Hematopoietic multipotent progenitor cell treated with erythropoietin and hydrocortisone succinate and interleukin-3 and kit ligand, for 15 days (in vitro differentiated cells): Measurements from ENCODE around the gene RYR3.

ENCODE experiments used
- DNase-seq: peaks from one replicate; pipeline ENCODE4 v3.0.0-alpha.2; 2015; ENCODE audit warnings: low spot score

RYR3 gene

DNA sequence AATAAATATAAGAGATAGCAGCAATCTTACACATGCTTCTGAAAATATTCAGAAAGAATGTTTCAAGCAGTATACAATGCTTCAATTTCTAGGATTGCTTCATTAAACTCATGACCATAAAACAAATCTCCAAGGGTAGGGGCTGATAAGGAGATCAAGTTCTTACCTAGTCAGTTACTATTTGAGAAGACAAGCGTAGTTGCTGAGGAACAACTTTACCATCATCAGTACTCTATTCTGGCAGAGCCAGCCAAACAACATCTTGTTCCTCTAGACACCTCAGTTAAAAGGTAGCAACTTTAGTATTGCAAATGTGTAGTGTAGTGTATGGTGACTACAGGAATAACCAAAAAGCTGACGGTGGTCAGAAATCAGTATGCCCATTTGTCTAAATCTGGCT lies 572.2 kb downstream of the RYR3 start:
- no peak for DNase-seq

GRCh38 chr15:33888176-33888575 lies 577.4 kb downstream of the RYR3 start:
- DNase-seq, result no peak

- no peak for DNase-seq
Observed at GRCh38 chr15:33894193-33894592, 583.4 kb downstream of the RYR3 start.

DNA sequence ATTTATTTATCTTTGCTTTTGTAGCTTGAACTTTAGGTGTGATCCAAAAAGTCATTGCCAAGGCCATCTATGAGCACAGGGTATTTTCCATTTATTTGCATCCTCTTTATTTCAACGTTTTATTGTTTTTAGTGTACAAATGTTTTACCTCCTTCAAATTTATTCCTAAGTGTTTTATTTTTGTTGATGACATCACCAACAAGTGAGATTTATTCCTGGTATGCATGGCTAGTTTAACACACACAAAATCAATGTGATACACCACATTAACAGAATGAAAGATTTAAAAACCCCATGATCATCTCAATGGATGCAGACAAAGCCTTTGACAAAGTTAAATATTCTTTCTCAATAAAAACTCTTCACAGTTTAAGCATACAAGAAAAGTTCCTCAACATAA lies 591.3 kb downstream of the RYR3 start:
- no peak for DNase-seq

GRCh38 chr15:33903661-33904060 lies 592.9 kb downstream of the RYR3 start:
- DNase-seq, result no peak

- DNase-seq, result no peak
Observed at GRCh38 chr15:33907326-33907725, 596.6 kb downstream of the RYR3 start.

DNA sequence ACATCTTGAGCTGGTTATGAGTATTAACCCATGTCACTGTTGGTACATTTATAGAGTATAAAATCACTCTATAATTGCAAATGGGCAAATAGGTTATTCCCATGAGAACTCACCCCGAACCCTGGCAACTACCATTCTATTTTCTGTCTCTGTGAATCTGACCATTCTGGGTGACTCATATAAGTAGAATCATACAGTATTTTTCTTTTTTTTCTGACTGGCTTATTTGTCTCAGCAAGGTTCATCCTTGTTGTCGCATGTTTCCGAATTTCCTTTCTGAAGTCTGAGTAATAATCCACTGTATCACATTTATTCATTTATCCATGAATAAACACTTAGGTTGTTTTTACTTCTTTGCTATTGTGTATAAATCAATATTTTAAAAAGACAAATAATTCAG lies 597.6 kb downstream of the RYR3 start:
- no peak for DNase-seq

- no peak for DNase-seq
Observed at GRCh38 chr15:33910741-33911140, 600.0 kb downstream of the RYR3 start.

DNA sequence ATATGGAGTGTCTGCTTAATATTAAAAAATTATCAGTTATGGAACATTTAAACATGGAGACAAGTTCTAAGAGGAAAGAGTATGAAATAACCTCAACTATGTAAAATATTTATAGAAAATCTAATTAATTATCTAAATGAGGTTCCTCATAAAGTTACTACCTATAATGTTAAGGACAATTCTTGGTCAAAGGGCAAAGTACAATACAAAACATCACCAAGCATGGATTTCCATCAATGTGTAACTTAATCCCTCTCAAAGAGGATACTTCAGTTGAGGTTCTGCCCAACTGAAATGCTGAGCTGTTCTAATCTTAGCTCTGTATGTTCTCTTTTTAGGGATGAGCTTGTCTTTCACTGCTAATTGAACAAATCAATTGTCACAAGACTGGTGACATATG lies 601.6 kb downstream of the RYR3 start:
- no peak for DNase-seq

DNA sequence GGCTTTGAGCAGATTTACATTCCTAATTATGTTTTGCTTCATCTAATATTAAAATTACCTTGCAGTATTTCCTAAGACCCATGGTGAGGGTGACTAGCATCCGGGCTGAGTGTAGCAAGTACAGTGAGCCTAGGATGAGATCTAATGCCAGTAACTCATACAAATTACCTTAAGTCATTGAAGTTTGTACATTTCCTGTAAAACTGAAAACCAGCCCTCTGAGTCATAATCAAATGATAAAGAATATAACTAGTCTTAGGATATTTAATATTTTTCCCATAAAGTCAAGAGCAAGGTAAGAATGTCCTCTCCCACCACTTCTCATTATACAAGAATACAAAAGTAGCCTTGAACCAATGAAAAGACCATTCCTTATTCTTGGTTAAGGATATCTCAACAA lies 602.7 kb downstream of the RYR3 start:
- no peak for DNase-seq
